H9 (cell line): ENCODE results near the gene RABL3. TPM values are rescaled to one million over a fixed set of nuclear protein-coding genes. Genes with fewer than 3 reads are reported as not detected.

Experiments used
- DNase-seq: peaks from one replicate; pipeline ENCODE4 v3.0.0-alpha.2; 2017
- H2AFZ ChIP-seq: one replicate; pipeline ENCODE4 v1.6.1; 2013; ENCODE audit warnings: mild to moderate bottlenecking, low read length, control low read depth, moderate library complexity
- H2AK5ac ChIP-seq: 2 replicates; pipeline ENCODE4 v1.6.1; 2013; ENCODE audit warnings: low read length, control low read depth, mixed read lengths; ENCODE audit not compliant: insufficient read length
- H2BK120ac ChIP-seq: one replicate; pipeline ENCODE4 v1.6.1; 2013; ENCODE audit warnings: low read depth, mild to moderate bottlenecking, low read length, control low read depth, inconsistent platforms; ENCODE audit not compliant: poor library complexity, severe bottlenecking
- H2BK12ac ChIP-seq: 2 replicates; pipeline ENCODE4 v1.6.1; 2013; ENCODE audit warnings: low read length, control low read depth, mixed read lengths, low read depth; ENCODE audit not compliant: insufficient read length
- H2BK15ac ChIP-seq: 2 replicates; pipeline ENCODE4 v1.6.1; 2013; ENCODE audit warnings: low read depth, low read length, control low read depth
- H2BK20ac ChIP-seq: one replicate; pipeline ENCODE4 v1.6.1; 2013; ENCODE audit warnings: low read depth, mild to moderate bottlenecking, low read length, control low read depth, inconsistent platforms; ENCODE audit not compliant: poor library complexity, severe bottlenecking
- H2BK5ac ChIP-seq: 2 replicates; pipeline ENCODE4 v1.6.1; 2013; ENCODE audit warnings: low read length, control low read depth, mixed read lengths; ENCODE audit not compliant: insufficient read length
- H3K14ac ChIP-seq: 2 replicates; pipeline ENCODE4 v1.6.1; 2013; ENCODE audit warnings: low read length, control low read depth; ENCODE audit not compliant: insufficient read depth
- H3K18ac ChIP-seq: 2 replicates; pipeline ENCODE4 v1.6.1; 2013; ENCODE audit warnings: low read depth, mild to moderate bottlenecking, mixed read lengths, low read length, control low read depth; ENCODE audit not compliant: insufficient read length
- H3K23ac ChIP-seq: 2 replicates; pipeline ENCODE4 v1.6.1; 2013; ENCODE audit warnings: low read length, control low read depth, mixed read lengths, low read depth; ENCODE audit not compliant: insufficient read length
- H3K23me2 ChIP-seq: 2 replicates; pipeline ENCODE4 v1.6.1; 2013; ENCODE audit warnings: low read depth, mild to moderate bottlenecking, mixed read lengths, low read length, control low read depth; ENCODE audit not compliant: insufficient read length, poor library complexity, severe bottlenecking
- H3K27ac ChIP-seq: 2 replicates; pipeline ENCODE4 v1.5.1; 2013; ENCODE audit warnings: low read length, control low read depth, mixed read lengths, low read depth; ENCODE audit not compliant: insufficient read length
- H3K27me3 ChIP-seq: 2 replicates; pipeline ENCODE4 v1.6.1; 2013; ENCODE audit warnings: low read length, control low read depth, inconsistent platforms; ENCODE audit not compliant: insufficient read depth
- H3K4ac ChIP-seq: 2 replicates; pipeline ENCODE4 v1.6.1; 2013; ENCODE audit warnings: low read depth, mild to moderate bottlenecking, control low read depth, inconsistent platforms, low read length, moderate library complexity
- H3K4me1 ChIP-seq: 2 replicates; pipeline ENCODE4 v1.6.1; 2013; ENCODE audit warnings: low read length, control low read depth, inconsistent platforms; ENCODE audit not compliant: insufficient read depth
- H3K4me2 ChIP-seq: 2 replicates; pipeline ENCODE4 v1.6.1; 2013; ENCODE audit warnings: low read length, control low read depth, mixed read lengths; ENCODE audit not compliant: insufficient read length, insufficient read depth
- H3K56ac ChIP-seq: 2 replicates; pipeline ENCODE4 v1.6.1; 2013; ENCODE audit warnings: low read depth, mild to moderate bottlenecking, mixed read lengths, low read length, control low read depth; ENCODE audit not compliant: insufficient read length
- H3K79me1 ChIP-seq: 2 replicates; pipeline ENCODE4 v1.6.1; 2013; ENCODE audit warnings: low read depth, mild to moderate bottlenecking, moderate library complexity, low read length, control low read depth, inconsistent platforms; ENCODE audit not compliant: insufficient read depth, poor library complexity, severe bottlenecking
- H3K79me2 ChIP-seq: 2 replicates; pipeline ENCODE4 v1.6.1; 2013; ENCODE audit warnings: low read length, control low read depth, inconsistent platforms; ENCODE audit not compliant: insufficient read depth
- H3K9ac ChIP-seq: 2 replicates; pipeline ENCODE4 v1.6.1; 2013; ENCODE audit warnings: low read length, control low read depth, mixed read lengths; ENCODE audit not compliant: insufficient read length; ENCODE audit errors: extremely low read depth
- H3K9me3 ChIP-seq: one replicate; pipeline ENCODE4 v1.6.1; 2013; ENCODE audit warnings: low read depth, low read length, inconsistent platforms; ENCODE audit not compliant: control insufficient read depth
- H3T11ph ChIP-seq: one replicate; pipeline ENCODE4 v1.6.1; 2013; ENCODE audit warnings: mild to moderate bottlenecking, low read length, control low read depth, inconsistent platforms
- H4K20me1 ChIP-seq: one replicate; pipeline ENCODE4 v1.6.1; 2013; ENCODE audit not compliant: control insufficient read depth, insufficient read length, insufficient read depth
- H4K5ac ChIP-seq: 2 replicates; pipeline ENCODE4 v1.6.1; 2013; ENCODE audit warnings: low read depth, mild to moderate bottlenecking, mixed read lengths, low read length, control low read depth; ENCODE audit not compliant: insufficient read length
- H4K8ac ChIP-seq: replicated peaks from 2 replicates; pipeline ENCODE4 v1.6.1; 2013; ENCODE audit warnings: low read length, control low read depth, mixed read lengths, low read depth; ENCODE audit not compliant: insufficient read length
- H4K91ac ChIP-seq: 2 replicates; pipeline ENCODE4 v1.6.1; 2013; ENCODE audit warnings: low read depth, mild to moderate bottlenecking, moderate library complexity, mixed read lengths, low read length, control low read depth; ENCODE audit not compliant: insufficient read length
- H3K27ac Mint-ChIP-seq, 3 experiments: 2 replicates in 2 of 3; 3 replicates in 1 of 3; pipeline ENCODE4 v1.8.0; 2020 to 2021; ENCODE audit warnings: mixed read lengths in 3 of 3, mild to moderate bottlenecking in 1 of 3, moderate library complexity in 1 of 3
- H3K27me3 Mint-ChIP-seq: 2 replicates; pipeline ENCODE4 v1.8.0; 2021; ENCODE audit warnings: low read depth, mild to moderate bottlenecking, moderate library complexity, mixed read lengths
- H3K36me3 Mint-ChIP-seq, 3 experiments: 2 replicates in 2 of 3; 3 replicates in 1 of 3; pipeline ENCODE4 v1.8.0; 2020 to 2021; ENCODE audit warnings: low read depth in 3 of 3, mixed read lengths in 3 of 3; ENCODE audit not compliant: insufficient read depth in 1 of 3
- H3K4me1 Mint-ChIP-seq, 2 experiments: 2 replicates each; pipeline ENCODE4 v1.8.0; 2020; ENCODE audit warnings: mixed read lengths in 2 of 2
- H3K4me3 Mint-ChIP-seq, 2 experiments: 2 replicates in 1 of 2; 3 replicates in 1 of 2; pipeline ENCODE4 v1.8.0; 2020 to 2021; ENCODE audit warnings: mild to moderate bottlenecking in 2 of 2, mixed read lengths in 2 of 2, moderate library complexity in 1 of 2
- H3K9me3 Mint-ChIP-seq, 2 experiments: 2 replicates in 1 of 2; 3 replicates in 1 of 2; pipeline ENCODE4 v1.8.0; 2020; ENCODE audit warnings: mild to moderate bottlenecking in 2 of 2, mixed read lengths in 2 of 2, moderate library complexity in 1 of 2
- CTCF ChIP-seq: fragments of 200-600 bp; sonication (generic); conservative IDR thresholded peaks from 3 replicates; pipeline ENCODE4 v1.8.0; 2021; ENCODE audit warnings: antibody characterized with exemption, mild to moderate bottlenecking
- WGBS: extraction: QIAGEN DNeasy Blood & Tissue Kit; methylation state at CpG from one replicate; pipeline ENCODE4 v1.1.7; 2013; ENCODE audit warnings: missing lambda C conversion rate, low lambda C conversion rate, mixed read lengths; ENCODE audit not compliant: insufficient read length; ENCODE audit errors: extremely low coverage; 5-methylcytosine and 5-hydroxymethylcytosine counted together
- total RNA-seq: library from RNA; stranded (reverse); gene quantifications from 2 replicates; pipeline ENCODE4 v1.2.1, GENCODE V29; 2021

RABL3 gene
- total RNA-seq, 1 experiment from 2014 or later, result 26.7 TPM

- Mint-ChIP-seq H3K4me3 (no peak overlapping the region), H3K27ac (no peak overlapping the region), H3K4me1 (0 out of 4 replicates have a peak, but pooled peaks cover 0 to 2% of the 10 kb centered on the region in 2 experiments), H3K36me3 (peaks cover 7 to 19% (median 18%) of the 10 kb centered on the region in 3 experiments; a peak in 6 of 7 replicates), H3K27me3 (no peaks in the 10 kb centered on the region), H3K9me3 (peaks cover 3 to 4% of the 10 kb centered on the region in 2 experiments; a peak in 2 of 5 replicates)
- TF ChIP-seq CTCF, result no peak
- H3K14ac ChIP-seq, result no peak overlapping the region
- H4K20me1 ChIP-seq, result no peaks in the 10 kb centered on the region
- H3K4ac ChIP-seq, result no peak overlapping the region
- no peak overlapping the region for H2BK20ac ChIP-seq
- H3K79me2 ChIP-seq, result no peaks in the 10 kb centered on the region
- H3K79me1 ChIP-seq, result no peaks in the 10 kb centered on the region
- no peak for DNase-seq
- no peak overlapping the region for H3K23ac ChIP-seq
- no peak overlapping the region for H2BK15ac ChIP-seq
- no peak overlapping the region for H4K91ac ChIP-seq
- H3K27me3 ChIP-seq, result no peaks in the 10 kb centered on the region; the same call in 1 of the 2 replicates
- no peak overlapping the region for H2BK5ac ChIP-seq
- no peaks in the 10 kb centered on the region for H3K9me3 ChIP-seq
- H4K8ac ChIP-seq, result no peak overlapping the region
- no peak overlapping the region for H3T11ph ChIP-seq
- no peak overlapping the region for H3K56ac ChIP-seq
- H3K4me2 ChIP-seq, result no peak overlapping the region
- H3K18ac ChIP-seq, result no peak overlapping the region
- H2AFZ ChIP-seq, result no peak overlapping the region
- WGBS, result no CpG with 5 or more reads among the region's 5 CpGs
- H2AK5ac ChIP-seq, result no peak overlapping the region
- H3K9ac ChIP-seq, result no peak overlapping the region
- no peaks in the 10 kb centered on the region for H3K4me1 ChIP-seq
- H4K5ac ChIP-seq, result no peak overlapping the region
- H3K23me2 ChIP-seq, result no peaks in the 10 kb centered on the region
- no peak overlapping the region for H2BK120ac ChIP-seq
- no peak overlapping the region for H3K27ac ChIP-seq
- H2BK12ac ChIP-seq, result no peak overlapping the region
Measured at GRCh38 chr3:120705884-120706582, 36.3 kb downstream of the RABL3 start.
